HG02623 (cell line): ENCODE data around the gene GRIP2.
"Not testable (repeated sequence)": the region's sequence is repeated elsewhere in the genome, so short reads cannot be mapped to it uniquely, and the experiment has no call there.

ENCODE experiments used
- ATAC-seq: cut with Tn5 transposase; IDR thresholded peaks from one replicate; pipeline ENCODE4 v1.9.1; 2021; ENCODE audit warnings: moderate library complexity; ENCODE audit not compliant: unreplicated experiment

GRIP2 gene

GRCh38 chr3:14522768-14523167 lies 17.4 kb downstream of the GRIP2 start:
- ATAC-seq: no peak

GRCh38 chr3:14522129-14522691 lies 17.9 kb downstream of the GRIP2 start:
- ATAC-seq: no peak

- ATAC-seq: no peak
Measured at GRCh38 chr3:14521611-14522010, 18.5 kb downstream of the GRIP2 start.

- ATAC-seq: no peak
Measured at GRCh38 chr3:14520967-14521366, 19.2 kb downstream of the GRIP2 start.

GRCh38 chr3:14520149-14520548 lies 20.0 kb downstream of the GRIP2 start:
- ATAC-seq: no peak

- ATAC-seq: no peak
Measured at GRCh38 chr3:14519406-14519805, 20.7 kb downstream of the GRIP2 start.

- ATAC-seq: no peak
Measured at GRCh38 chr3:14518893-14519292, 21.2 kb downstream of the GRIP2 start.

- ATAC-seq: no peak
Measured at GRCh38 chr3:14518432-14518802, 21.7 kb downstream of the GRIP2 start.

- ATAC-seq: no peak
Measured at GRCh38 chr3:14517601-14518431, 22.3 kb downstream of the GRIP2 start.

- ATAC-seq: no peak
Measured at GRCh38 chr3:14516738-14517345, 23.3 kb downstream of the GRIP2 start.

GRCh38 chr3:14515526-14515925 lies 24.6 kb downstream of the GRIP2 start:
- ATAC-seq: not testable (repeated sequence)

GRCh38 chr3:14514323-14514720 lies 25.8 kb downstream of the GRIP2 start:
- ATAC-seq: no peak

GRCh38 chr3:14513566-14514322 lies 26.4 kb downstream of the GRIP2 start:
- ATAC-seq: no peak

GRCh38 chr3:14512942-14513327 lies 27.2 kb downstream of the GRIP2 start:
- no peak for ATAC-seq

- no peak for ATAC-seq
Measured at GRCh38 chr3:14512281-14512941, 27.7 kb downstream of the GRIP2 start.

GRCh38 chr3:14511623-14512280 lies 28.4 kb downstream of the GRIP2 start:
- no peak for ATAC-seq

- ATAC-seq: no peak
Measured at GRCh38 chr3:14510838-14511622, 29.1 kb downstream of the GRIP2 start.

- no peak for ATAC-seq
Measured at GRCh38 chr3:14509796-14510100, 30.4 kb downstream of the GRIP2 start.

- peak; percentile 52 for ATAC-seq
Measured at GRCh38 chr3:14508966-14509795, 31.0 kb downstream of the GRIP2 start.
